H1 (cell line): ENCODE data around the gene PCNX3.

Source experiments
- CREB1 ChIP-seq: IDR thresholded peaks from 2 replicates; pipeline ENCODE4 v1.6.1; 2012; ENCODE audit warnings: inconsistent platforms
- EP300 ChIP-seq, 2 experiments: IDR thresholded peaks; 1 replicate in 1 of 2; 2 replicates in 1 of 2; pipeline ENCODE4 v1.6.1; 2011 to 2012; ENCODE audit warnings: low read depth in 2 of 2, low read length in 2 of 2, mild to moderate bottlenecking in 2 of 2, borderline replicate concordance in 1 of 2, inconsistent platforms in 1 of 2, moderate library complexity in 1 of 2
- EZH2 ChIP-seq: fragments of 200-600 bp; sonication (generic); IDR thresholded peaks from 2 replicates; pipeline ENCODE4 v1.7.1; 2012; ENCODE audit warnings: low read depth, mild to moderate bottlenecking, moderate library complexity, low read length, inconsistent platforms; ENCODE audit not compliant: severe bottlenecking
- GABPA ChIP-seq: IDR thresholded peaks from 2 replicates; pipeline ENCODE4 v1.6.1; 2011; ENCODE audit warnings: mild to moderate bottlenecking, low read length, moderate library complexity, borderline replicate concordance; ENCODE audit not compliant: insufficient read depth
- KDM1A ChIP-seq: fragments of 200-600, 300-600 bp; sonication (generic); IDR thresholded peaks from 2 replicates; pipeline ENCODE4 v1.7.1; 2016; ENCODE audit warnings: mild to moderate bottlenecking, low read length, borderline replicate concordance
- KDM5A ChIP-seq: fragments of 200-600 bp; IDR thresholded peaks from 2 replicates; pipeline ENCODE4 v1.7.1; 2012; ENCODE audit warnings: mild to moderate bottlenecking, low read length, inconsistent platforms, mixed read lengths
- MAFK ChIP-seq: IDR thresholded peaks from 2 replicates; pipeline ENCODE4 v1.6.1; 2012; ENCODE audit warnings: low read depth, mild to moderate bottlenecking, improper control_type of control experiment, low read length
- POLR2A ChIP-seq, 2 experiments: IDR thresholded peaks; 1 replicate in 1 of 2; 2 replicates in 1 of 2; pipeline ENCODE4 v1.6.1; 2011; ENCODE audit warnings: low read depth in 2 of 2, low read length in 2 of 2, mild to moderate bottlenecking in 2 of 2; ENCODE audit errors: control extremely low read depth in 1 of 2
- POLR2AphosphoS5 ChIP-seq: IDR thresholded peaks from 2 replicates; pipeline ENCODE4 v1.6.1; 2011; ENCODE audit warnings: low read depth, low read length
- TAF1 ChIP-seq: IDR thresholded peaks from 2 replicates; pipeline ENCODE4 v1.6.1; 2011; ENCODE audit warnings: mild to moderate bottlenecking, low read depth, low read length
- TF ChIP-seq, protein P1 (sequence below), 3 experiments: IDR thresholded peaks; 1 replicate in 2 of 3; 2 replicates in 1 of 3; pipeline versions ENCODE4 v1.5.1 to v1.6.1; 2011; ENCODE audit warnings: low read length in 3 of 3, mild to moderate bottlenecking in 3 of 3, inconsistent platforms in 2 of 3, low read depth in 1 of 3, moderate library complexity in 1 of 3; ENCODE audit not compliant: insufficient read depth in 1 of 3; ENCODE audit errors: control extremely low read depth in 1 of 3
- TF ChIP-seq, protein P2 (sequence below): IDR thresholded peaks from 2 replicates; pipeline ENCODE4 v1.6.1; 2012; ENCODE audit warnings: inconsistent platforms

- TF ChIP-seq, protein P1, sequence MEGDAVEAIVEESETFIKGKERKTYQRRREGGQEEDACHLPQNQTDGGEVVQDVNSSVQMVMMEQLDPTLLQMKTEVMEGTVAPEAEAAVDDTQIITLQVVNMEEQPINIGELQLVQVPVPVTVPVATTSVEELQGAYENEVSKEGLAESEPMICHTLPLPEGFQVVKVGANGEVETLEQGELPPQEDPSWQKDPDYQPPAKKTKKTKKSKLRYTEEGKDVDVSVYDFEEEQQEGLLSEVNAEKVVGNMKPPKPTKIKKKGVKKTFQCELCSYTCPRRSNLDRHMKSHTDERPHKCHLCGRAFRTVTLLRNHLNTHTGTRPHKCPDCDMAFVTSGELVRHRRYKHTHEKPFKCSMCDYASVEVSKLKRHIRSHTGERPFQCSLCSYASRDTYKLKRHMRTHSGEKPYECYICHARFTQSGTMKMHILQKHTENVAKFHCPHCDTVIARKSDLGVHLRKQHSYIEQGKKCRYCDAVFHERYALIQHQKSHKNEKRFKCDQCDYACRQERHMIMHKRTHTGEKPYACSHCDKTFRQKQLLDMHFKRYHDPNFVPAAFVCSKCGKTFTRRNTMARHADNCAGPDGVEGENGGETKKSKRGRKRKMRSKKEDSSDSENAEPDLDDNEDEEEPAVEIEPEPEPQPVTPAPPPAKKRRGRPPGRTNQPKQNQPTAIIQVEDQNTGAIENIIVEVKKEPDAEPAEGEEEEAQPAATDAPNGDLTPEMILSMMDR (IDR thresholded peaks at IDR 0.05; ENCODE audit: control extremely low read depth in 1 of 3, insufficient read depth in 1 of 3, low read depth in 1 of 3, low read length in 3 of 3): no peak
- TF ChIP-seq KDM1A (no peak), POLR2A (IDR thresholded peaks at IDR 0.05; ENCODE audit: control extremely low read depth in 1 of 2, low read depth in 2 of 2, low read length in 2 of 2) (no peak), EP300 (IDR thresholded peaks at IDR 0.05; ENCODE audit: borderline replicate concordance in 1 of 2, low read depth in 2 of 2, low read length in 2 of 2) (no peak), KDM5A (no peak), TAF1 (no peak), EZH2 (no peak), MAFK (no peak), CREB1 (no peak), GABPA (no peak), POLR2AphosphoS5 (no peak)
- TF ChIP-seq, protein P2, sequence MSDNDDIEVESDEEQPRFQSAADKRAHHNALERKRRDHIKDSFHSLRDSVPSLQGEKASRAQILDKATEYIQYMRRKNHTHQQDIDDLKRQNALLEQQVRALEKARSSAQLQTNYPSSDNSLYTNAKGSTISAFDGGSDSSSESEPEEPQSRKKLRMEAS: no peak
Observed at GRCh38 chr11:65586247-65586630, 29.3 kb upstream of the PCNX3 start.
